Hepatocyte (in vitro differentiated cells): ENCODE measurements around the gene HSD17B1.

ENCODE experiments used
- EZH2 ChIP-seq: fragments of 200-600 bp; sonication (generic); IDR thresholded peaks from 2 replicates; pipeline ENCODE4 v1.6.1; 2016; ENCODE audit warnings: antibody characterized with exemption, mild to moderate bottlenecking, borderline replicate concordance
- TF ChIP-seq, protein P1 (sequence below): fragments of 200-600 bp; sonication (generic); IDR thresholded peaks from 2 replicates; pipeline ENCODE4 v1.5.1; 2016; ENCODE audit warnings: antibody characterized with exemption, mild to moderate bottlenecking; ENCODE audit not compliant: poor library complexity

GRCh38 chr17:42603318-42603717 is 50.6 kb downstream of the HSD17B1 start:
- TF ChIP-seq, protein P1, sequence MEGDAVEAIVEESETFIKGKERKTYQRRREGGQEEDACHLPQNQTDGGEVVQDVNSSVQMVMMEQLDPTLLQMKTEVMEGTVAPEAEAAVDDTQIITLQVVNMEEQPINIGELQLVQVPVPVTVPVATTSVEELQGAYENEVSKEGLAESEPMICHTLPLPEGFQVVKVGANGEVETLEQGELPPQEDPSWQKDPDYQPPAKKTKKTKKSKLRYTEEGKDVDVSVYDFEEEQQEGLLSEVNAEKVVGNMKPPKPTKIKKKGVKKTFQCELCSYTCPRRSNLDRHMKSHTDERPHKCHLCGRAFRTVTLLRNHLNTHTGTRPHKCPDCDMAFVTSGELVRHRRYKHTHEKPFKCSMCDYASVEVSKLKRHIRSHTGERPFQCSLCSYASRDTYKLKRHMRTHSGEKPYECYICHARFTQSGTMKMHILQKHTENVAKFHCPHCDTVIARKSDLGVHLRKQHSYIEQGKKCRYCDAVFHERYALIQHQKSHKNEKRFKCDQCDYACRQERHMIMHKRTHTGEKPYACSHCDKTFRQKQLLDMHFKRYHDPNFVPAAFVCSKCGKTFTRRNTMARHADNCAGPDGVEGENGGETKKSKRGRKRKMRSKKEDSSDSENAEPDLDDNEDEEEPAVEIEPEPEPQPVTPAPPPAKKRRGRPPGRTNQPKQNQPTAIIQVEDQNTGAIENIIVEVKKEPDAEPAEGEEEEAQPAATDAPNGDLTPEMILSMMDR, result no peak
- TF ChIP-seq EZH2, result no peak
